Measurements from ENCODE around the gene CPA2. TPM values are rescaled to one million over a fixed set of nuclear protein-coding genes. Genes with fewer than 3 reads are reported as not detected.

Gene CPA2
- not detected in 2 replicates for polyA plus RNA-seq (2011; rRNA removed)
- not detected in 2 replicates for polyA plus RNA-seq (2012; cell fraction: cytosol; rRNA removed)
- 0.04 TPM in 1 of 2 replicates, not detected in the other for polyA plus RNA-seq (2012; cell fraction: nucleus; rRNA removed)
- not detected in 3 replicates for polyA plus RNA-seq (2017; fragmentation: RNase III; extraction: RNeasy Plus Mini Kit Qiagen cat#74134 plus additional on column Dnase treatment)
- not detected in 2 replicates for polyA minus RNA-seq (2011; rRNA and poly(A)+ RNA removed)

GRCh38 chr7:130266258-130266960 is at the start of gene CPA2:
TSS of gene CPA2 (plus strand) at chr7:130266863. CDS start at chr7:130266882, 19 bp downstream.
- Histone ChIP-seq H3K4me3 (no peak within 1 kb of the TSS), H3K9me3 (no peaks in the 10 kb centered on the region), H3K27ac (no peak within 1 kb of the TSS), H3K4me2 (no peak within 1 kb of the TSS), H3K4me1 (no peaks in the 10 kb centered on the region)
- WGBS (ENCODE audit: missing lambda C conversion rate): 69% methylated on average over 3 of the region's 3 CpGs
- ATAC-seq (no peak), DNase-seq (ENCODE audit: low read depth in 1 of 2, low spot score in 1 of 2) (no peak), FAIRE-seq (no peak)
- POLR2A ChIA-PET: no interaction called here
- TF ChIP-seq FOSL2 (IDR thresholded peaks at IDR 0.05): no peak
- no peak for TF ChIP-seq FOSL2 (CRISPR knock-in tag; IDR thresholded peaks at IDR 0.05)
- no peak for TF ChIP-seq HOXA7 (CRISPR knock-in tag; IDR thresholded peaks at IDR 0.05)
- no peak for TF ChIP-seq ZSCAN20 (CRISPR knock-in tag; IDR thresholded peaks at IDR 0.05)
- no peak for TF ChIP-seq ELK1 (IDR thresholded peaks at IDR 0.05; ENCODE audit: low read depth, low read length)
- TF ChIP-seq CHD2 (IDR thresholded peaks at IDR 0.05; ENCODE audit: low read length, partially characterized antibody): no peak
- no peak for TF ChIP-seq CBX2 (IDR thresholded peaks at IDR 0.05; ENCODE audit: borderline replicate concordance, low read depth)
- no peak for TF ChIP-seq USF2 (IDR thresholded peaks at IDR 0.05)
- CTCF ChIA-PET: interaction anchor here (1.4 kb wide), 1 partner anchor 492 kb away, joined by 3 read pairs; no protein-coding TSS in a partner anchor

- TF ChIP-seq HOXB5 (CRISPR knock-in tag; IDR thresholded peaks at IDR 0.05) (no peak), ZSCAN20 (CRISPR knock-in tag; IDR thresholded peaks at IDR 0.05) (no peak), PBX3 (IDR thresholded peaks at IDR 0.05) (no peak), MAX (IDR thresholded peaks at IDR 0.05) (no peak), RFX5 (IDR thresholded peaks at IDR 0.05) (no peak), HMGXB4 (CRISPR knock-in tag; IDR thresholded peaks at IDR 0.05; ENCODE audit: borderline replicate concordance) (no peak), ZC3H11A (IDR thresholded peaks at IDR 0.05) (no peak), HOXA7 (CRISPR knock-in tag; IDR thresholded peaks at IDR 0.05) (no peak), HDAC2 (IDR thresholded peaks at IDR 0.05) (no peak), ATOH8 (CRISPR knock-in tag; IDR thresholded peaks at IDR 0.05; ENCODE audit: low read depth) (no peak), CBX8 (IDR thresholded peaks at IDR 0.05) (no peak), EHMT2 (IDR thresholded peaks at IDR 0.05; ENCODE audit: low read depth) (no peak), POLR2A (IDR thresholded peaks at IDR 0.05; ENCODE audit: low read length) (no peak), PHF8 (IDR thresholded peaks at IDR 0.05; ENCODE audit: borderline replicate concordance, low read depth) (no peak), HOXB13 (CRISPR knock-in tag; IDR thresholded peaks at IDR 0.05; ENCODE audit: low read depth) (no peak)
- no peak for ATAC-seq
- ChIA-PET POLR2A (interaction anchor here (1.0 kb wide), 1 partner anchor 14 kb away, joined by 3 read pairs; the partner anchor contains the start of gene TMEM209), CTCF (no interaction called here)
- no peak for DNase-seq (ENCODE audit: low read depth in 1 of 2, low spot score in 1 of 2)
- WGBS (ENCODE audit: missing lambda C conversion rate): 82% methylated on average over 5 of the region's 5 CpGs
- H3K9me3 ChIP-seq: no peaks in the 10 kb centered on the region
- no peak overlapping the region for H3K27ac ChIP-seq
- no peak for FAIRE-seq
- no peaks in the 10 kb centered on the region for H3K4me1 ChIP-seq
- no peak overlapping the region for H3K4me3 ChIP-seq
- H3K4me2 ChIP-seq: no peak overlapping the region
These were observed 47.6 kb upstream of the CPA2 start for GRCh38 chr7:130218806-130219620.

Data from A549 (cell line).